ENCODE measurements around the gene CDC42EP1.

DNA sequence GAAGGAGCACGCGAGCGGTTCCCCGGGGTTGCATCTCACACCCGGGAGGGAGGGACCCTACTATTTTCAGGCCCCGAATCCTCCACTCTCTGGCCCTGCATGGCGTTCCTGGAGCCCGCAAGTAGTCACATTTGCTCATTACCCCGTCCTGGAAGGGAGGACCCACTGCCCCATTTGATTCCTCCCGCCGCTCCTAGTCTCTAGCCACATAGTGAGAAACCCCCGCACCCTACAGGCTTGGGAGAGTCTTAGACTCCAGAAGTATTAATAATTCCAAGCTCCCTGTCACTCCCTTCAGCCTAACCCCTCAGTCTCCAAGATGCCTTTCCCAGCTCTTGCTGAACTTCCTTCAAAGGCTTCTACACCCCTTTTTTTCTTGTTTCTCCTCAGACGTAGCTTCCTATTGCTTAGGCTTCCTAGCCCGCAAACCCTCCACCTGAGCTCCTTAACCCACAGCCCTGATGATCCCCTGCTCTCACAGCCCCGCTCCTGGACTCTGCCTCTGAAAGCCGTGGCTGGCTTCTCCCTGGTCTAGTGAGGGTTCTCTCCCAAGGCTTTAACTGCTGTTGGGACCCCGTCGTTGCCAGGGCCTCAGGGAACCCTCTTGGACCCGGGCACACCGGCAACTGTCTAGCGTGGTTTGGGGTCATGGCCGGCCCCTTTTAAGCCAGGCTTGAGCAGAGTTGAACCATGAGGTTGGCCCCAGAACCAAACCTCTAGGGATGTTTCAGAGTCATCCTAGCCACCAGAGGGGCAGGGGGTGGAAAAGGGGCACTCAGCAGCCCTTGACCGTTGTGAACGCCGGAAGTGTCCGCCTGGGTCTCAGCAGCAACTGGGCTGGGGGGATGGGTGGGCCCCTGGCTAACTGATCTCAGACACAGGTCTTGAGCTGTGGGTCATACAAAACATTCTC, 49.2 kb downstream of the CDC42EP1 start:
- TF ChIP-seq, protein P1, sequence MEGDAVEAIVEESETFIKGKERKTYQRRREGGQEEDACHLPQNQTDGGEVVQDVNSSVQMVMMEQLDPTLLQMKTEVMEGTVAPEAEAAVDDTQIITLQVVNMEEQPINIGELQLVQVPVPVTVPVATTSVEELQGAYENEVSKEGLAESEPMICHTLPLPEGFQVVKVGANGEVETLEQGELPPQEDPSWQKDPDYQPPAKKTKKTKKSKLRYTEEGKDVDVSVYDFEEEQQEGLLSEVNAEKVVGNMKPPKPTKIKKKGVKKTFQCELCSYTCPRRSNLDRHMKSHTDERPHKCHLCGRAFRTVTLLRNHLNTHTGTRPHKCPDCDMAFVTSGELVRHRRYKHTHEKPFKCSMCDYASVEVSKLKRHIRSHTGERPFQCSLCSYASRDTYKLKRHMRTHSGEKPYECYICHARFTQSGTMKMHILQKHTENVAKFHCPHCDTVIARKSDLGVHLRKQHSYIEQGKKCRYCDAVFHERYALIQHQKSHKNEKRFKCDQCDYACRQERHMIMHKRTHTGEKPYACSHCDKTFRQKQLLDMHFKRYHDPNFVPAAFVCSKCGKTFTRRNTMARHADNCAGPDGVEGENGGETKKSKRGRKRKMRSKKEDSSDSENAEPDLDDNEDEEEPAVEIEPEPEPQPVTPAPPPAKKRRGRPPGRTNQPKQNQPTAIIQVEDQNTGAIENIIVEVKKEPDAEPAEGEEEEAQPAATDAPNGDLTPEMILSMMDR (IDR thresholded peaks at IDR 0.05): no peak
- TF ChIP-seq POLR2A (IDR thresholded peaks at IDR 0.05): no peak
